ENCODE results near the gene IPCEF1.

DNA sequence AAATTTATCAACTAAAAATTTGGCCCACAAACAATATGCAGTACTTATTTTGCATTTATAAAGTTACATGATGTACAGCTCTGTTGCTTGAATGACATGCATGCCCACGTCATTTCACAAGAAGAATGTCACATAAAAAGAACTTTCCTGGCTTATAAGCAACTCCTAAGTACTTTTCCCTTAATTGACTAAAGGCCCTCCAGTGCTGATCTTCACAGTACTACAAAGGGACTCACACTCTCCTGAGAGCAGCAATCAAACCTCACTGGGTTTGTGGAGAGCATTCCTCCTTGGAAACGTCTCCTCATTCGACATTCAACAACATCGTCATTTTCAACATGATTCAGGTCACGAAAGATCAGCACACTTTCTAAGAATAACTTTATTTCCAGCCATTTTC lies 111.1 kb downstream of the IPCEF1 start:
- TF ChIP-seq POLR2AphosphoS5 (IDR thresholded peaks at IDR 0.05; ENCODE audit: insufficient read depth in 1 of 2, low read depth in 1 of 2) = no peak
- TF ChIP-seq, protein P1, sequence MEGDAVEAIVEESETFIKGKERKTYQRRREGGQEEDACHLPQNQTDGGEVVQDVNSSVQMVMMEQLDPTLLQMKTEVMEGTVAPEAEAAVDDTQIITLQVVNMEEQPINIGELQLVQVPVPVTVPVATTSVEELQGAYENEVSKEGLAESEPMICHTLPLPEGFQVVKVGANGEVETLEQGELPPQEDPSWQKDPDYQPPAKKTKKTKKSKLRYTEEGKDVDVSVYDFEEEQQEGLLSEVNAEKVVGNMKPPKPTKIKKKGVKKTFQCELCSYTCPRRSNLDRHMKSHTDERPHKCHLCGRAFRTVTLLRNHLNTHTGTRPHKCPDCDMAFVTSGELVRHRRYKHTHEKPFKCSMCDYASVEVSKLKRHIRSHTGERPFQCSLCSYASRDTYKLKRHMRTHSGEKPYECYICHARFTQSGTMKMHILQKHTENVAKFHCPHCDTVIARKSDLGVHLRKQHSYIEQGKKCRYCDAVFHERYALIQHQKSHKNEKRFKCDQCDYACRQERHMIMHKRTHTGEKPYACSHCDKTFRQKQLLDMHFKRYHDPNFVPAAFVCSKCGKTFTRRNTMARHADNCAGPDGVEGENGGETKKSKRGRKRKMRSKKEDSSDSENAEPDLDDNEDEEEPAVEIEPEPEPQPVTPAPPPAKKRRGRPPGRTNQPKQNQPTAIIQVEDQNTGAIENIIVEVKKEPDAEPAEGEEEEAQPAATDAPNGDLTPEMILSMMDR (IDR thresholded peaks at IDR 0.05) = no peak
